GM19238 (cell line): ENCODE data around the gene TSHR.
"Not testable (repeated sequence)": the region's sequence is repeated elsewhere in the genome, so short reads cannot be mapped to it uniquely, and the experiment has no call there.

Source experiments
- DNase-seq: peaks from one replicate; pipeline ENCODE4 v3.0.0; 2011; ENCODE audit warnings: low spot score; ENCODE audit not compliant: insufficient read length

The TSHR gene

DNA sequence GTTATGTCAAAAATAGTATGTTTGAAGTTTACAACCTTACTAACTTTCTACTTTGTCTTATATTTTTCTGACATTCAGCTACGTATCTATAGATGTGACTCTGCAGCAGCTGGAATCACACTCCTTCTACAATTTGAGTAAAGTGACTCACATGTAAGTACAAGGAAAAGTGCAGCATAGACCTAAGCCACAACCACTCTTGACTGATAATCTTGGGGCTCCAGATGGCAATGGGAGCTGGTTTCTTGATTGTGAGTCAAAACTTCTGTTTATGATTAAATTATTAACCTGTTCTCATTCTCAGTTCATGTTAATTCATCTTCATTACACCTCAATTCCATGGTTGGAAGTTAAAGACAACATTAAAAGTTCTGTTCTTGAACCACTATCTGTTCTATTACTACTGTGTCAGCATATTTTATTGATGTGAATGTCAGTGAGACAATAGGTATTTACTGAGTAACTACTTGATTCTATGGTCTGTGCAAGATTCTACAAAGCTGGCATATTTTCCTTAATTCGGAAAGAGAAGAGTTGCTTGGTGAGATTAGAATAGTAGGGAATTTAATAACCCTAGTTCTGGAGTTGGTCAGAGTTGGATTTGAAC is 112.9 kb downstream of the TSHR start:
- no peak for DNase-seq

DNA sequence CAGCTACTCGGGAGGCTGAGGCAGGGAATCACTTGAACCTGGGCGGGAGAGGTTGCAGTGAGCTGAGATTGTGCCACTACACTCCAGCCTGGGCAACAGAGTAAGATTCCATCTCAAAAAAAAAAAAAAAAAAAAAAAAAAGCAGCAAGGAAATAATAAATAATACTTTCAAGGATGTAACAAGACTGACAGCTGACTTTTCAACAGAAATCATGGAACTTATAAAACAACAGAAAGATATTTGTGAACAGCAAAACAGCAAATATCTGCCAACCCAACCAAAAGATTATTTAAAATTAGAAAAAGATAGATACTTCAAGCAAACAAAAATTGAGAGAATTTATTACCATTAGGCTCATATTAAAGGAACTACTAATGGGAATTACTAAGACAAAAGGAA is 115.1 kb downstream of the TSHR start:
- no peak for DNase-seq

DNA sequence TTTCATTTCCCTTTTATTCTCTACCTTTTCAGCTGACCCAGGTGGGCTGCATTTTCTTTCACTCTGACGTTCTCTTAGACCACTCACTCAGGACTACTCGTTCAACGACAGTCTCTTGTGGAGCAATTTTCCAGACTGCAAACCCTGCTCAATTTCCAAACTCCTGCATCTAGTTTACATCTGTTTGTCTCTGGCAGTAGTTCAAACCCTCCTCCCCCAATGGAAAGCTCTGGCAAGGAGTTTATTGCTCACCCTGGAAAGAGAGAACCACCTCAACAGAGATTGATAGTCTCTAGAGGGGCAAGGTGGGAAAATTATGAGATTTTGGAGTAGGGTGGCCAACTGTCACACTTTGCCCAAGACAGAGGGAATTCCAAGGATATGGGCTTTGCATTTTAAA is 130.2 kb downstream of the TSHR start:
- no peak for DNase-seq

DNA sequence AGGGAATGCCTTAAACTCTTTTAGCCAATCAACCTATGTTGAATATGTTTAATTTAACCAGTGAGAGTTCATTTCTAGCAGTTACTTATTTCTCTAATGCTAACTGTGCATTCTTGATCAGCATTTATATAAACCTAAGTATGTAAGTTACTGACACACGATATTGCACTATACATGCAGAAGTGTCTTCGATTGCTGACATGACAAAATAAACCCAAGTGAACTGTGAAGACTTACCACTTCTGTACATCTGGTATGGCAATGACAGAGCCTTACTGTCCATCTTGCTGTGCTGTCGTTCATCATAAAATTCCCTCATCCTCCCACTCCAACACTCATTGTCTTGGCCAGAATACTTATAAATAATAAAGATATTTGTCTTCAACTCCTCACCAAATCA is 131.8 kb downstream of the TSHR start:
- no peak for DNase-seq

DNA sequence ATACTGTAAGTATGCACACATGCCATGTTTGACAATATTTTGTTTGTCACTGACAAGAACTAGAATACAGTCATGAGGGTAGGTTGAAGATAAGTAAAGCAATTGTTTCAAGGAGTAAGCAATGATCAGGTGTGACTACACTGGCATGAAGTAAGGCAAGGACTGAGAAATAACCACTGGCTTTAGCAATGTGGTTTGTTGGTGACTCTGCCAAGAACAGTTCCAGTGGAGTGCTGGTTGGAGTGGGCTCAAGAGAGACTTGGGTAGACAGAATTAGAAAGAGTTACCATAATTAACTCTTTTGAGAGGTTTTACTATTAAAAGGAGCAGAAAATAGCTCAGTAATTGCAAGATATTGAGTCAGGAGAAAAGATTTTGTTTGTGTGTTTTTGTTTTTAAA is 135.7 kb downstream of the TSHR start:
- no peak for DNase-seq

DNA sequence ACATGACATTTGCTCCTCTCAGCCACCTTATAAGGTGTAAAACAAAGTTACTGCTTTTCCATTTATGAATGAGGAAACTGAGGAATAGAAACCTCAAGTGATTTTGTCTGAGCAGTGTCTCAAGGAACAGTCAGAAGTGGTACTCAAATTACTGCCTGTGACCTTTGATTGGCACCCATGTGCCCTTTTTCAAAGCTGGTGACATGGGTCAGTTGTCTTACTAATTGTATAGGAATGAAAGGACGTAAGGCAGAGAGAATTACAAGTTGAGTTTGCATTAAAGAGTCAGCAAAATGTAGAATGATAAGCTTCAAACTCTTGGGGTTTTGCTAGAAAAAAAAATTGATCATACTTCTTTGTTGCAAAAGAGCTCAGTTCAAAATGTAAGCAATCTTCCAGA is 136.2 kb downstream of the TSHR start:
- DNase-seq, result no peak

DNA sequence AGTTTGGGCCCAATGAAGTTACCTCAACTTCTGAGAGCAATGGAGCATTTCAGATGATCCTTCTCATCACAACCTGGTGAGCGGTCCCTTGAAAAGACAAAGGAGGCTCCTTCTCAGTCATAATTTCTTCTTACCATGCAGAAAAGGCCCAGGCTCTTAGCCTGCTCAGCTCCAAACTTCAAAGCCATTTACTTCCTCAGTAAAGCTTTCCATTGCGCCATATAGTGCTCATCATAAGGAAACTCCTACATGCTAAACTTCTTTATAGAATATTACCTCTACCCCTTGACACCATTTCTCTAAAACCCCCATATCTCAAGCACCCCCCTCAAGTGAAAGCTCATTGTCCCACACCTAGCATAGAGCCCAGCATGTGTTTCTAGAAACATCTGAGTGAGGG is 138.2 kb downstream of the TSHR start:
- DNase-seq, result no peak

DNA sequence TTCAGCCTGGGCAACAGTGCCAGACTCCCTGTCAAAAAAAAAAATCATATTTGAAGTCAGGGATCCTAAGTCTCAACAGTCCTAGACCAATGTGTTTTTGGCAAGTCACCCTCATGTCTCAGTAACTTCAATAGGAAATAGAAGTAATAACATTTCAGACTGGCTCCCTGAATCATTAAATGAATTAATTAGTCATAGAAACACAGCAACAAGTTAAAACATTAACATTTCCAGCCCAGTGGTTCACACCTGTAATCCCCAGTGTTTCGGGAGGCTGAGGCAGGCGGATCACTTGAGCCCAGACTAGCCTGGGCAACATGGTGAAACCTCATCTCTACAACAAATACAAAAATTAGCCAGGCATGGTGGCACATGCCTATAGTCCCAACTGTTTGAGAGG is 140.1 kb downstream of the TSHR start:
- no peak for DNase-seq

DNA sequence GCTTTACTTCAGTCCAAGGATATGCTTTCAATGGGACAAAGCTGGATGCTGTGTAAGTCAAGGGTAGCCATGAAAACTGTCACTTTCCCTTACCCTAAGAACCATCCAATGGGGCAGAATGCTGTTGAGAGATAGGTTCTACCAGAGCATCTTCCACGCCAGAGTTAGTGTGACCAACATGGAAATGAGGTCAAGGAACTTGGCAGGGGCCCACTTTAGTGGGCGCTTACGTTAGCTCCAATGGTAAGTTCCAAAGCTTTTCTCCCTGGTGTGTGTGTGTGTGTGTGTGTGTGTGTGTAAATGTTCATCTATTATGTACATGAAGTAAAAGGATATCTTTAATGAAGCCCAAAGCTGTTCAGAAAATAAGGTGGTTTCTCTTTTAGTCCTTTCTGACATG is 141.2 kb downstream of the TSHR start:
- no peak for DNase-seq

DNA sequence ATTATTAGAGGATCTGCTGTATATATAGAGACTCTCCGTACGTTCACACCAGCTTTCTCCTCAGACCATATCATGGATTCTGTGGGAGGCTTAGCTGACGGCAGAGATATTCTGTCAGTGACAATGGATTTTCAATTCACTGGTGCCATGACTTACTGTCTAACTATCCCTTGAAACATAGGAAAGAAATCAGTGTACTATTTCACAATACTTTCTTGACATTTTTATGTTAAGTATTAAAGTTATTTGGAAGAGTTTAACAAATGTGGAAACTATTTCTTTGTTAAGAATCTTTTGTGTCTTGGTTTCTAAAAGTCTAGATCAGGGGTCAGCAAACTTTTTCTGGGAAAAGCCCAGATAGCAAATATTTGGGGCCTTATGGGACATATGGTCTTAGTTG is 146.8 kb downstream of the TSHR start:
- no peak for DNase-seq

DNA sequence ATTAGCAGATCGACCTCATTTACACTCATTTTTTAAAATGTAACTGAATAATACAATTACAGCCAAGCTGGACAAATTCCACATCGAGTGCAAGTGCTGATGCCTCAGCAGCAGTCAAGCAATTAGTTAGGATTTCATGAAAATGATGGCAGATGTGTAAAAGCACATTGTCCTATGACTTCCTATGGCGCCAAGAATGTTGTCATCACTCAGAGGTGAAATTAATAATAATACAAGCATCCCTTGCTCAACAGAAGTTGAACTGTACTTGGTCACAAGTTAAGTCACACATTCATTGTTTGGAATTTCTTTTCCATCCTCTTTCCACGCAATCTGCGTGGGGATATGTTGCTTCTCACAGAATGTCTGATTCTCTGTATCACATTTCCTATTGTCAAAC is 148.0 kb downstream of the TSHR start:
- no peak for DNase-seq

DNA sequence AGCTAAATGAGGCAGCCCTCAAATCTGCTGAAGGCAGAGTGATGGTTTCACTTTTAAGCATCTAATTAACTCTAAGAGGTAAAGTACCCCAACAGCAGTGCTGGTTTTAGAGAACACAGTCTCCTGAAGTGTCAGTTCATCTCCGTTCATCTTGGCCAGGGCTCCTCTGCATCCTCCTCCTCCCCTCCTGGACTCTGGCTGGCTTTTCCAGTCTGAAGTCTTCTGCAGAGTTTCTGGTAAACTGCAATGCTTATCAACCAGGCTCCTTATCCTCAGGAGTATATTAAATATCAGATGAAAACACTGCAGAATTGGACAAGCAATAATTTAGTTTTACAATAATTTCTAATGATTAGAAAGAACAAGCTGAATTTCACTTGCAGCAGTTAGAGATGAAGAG is 150.0 kb downstream of the TSHR start:
- no peak for DNase-seq

DNA sequence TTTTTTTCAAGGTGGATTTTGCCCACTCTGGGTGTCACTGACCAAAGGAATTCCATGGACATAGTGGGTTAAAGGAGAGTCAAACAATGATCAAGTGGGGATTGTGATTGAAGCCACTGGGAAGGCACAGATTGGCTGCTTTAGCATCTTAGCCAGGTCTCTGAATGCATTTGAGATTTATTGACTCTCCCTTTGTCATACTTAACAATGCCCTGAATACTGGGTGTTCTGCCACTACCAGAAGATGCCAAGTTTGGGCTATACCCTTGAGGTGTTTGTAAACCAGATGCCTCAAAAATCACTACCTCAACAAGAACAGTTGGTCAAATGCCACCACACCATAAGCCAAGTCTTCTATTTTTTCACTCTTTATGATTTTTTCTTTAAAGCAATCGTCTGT is 150.5 kb downstream of the TSHR start:
- no peak for DNase-seq

DNA sequence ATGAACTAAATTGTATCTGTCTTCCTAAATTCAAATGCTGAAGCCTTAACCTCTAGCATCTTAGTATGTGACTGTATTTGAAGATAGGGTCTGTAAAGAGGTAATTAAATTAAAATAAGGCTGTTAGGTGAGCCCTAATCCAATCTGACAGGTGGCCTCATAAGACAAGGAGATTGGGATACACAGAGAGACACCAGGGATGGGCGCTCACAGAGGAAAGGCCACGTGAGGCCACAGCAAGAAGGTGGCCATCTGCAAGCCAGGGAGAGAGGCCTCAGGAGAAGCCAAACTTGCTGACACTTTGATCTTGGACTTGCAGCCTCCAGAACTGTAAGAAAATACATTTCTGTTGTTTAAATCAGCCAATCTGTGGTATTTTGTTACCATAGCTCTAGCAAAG is 154.8 kb downstream of the TSHR start:
- no peak for DNase-seq

DNA sequence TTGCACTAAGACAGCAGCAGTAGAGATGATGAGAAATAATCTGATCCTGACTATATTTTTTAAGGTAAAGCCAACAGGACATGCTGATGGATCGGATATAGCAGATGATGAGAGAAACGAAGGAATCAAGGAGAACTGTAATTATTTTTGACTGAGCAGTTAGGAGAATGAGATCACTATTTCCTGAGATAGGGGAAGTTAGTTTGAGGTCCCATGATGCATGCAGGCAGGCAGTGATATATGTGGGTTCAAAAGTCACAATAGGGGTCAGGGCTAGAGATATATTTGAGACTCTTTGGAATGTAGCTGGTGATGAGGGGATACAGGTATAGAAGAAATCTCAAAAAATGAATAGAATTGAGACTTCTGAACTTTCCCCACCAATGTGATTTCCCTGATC is 157.8 kb downstream of the TSHR start:
- no peak for DNase-seq

DNA sequence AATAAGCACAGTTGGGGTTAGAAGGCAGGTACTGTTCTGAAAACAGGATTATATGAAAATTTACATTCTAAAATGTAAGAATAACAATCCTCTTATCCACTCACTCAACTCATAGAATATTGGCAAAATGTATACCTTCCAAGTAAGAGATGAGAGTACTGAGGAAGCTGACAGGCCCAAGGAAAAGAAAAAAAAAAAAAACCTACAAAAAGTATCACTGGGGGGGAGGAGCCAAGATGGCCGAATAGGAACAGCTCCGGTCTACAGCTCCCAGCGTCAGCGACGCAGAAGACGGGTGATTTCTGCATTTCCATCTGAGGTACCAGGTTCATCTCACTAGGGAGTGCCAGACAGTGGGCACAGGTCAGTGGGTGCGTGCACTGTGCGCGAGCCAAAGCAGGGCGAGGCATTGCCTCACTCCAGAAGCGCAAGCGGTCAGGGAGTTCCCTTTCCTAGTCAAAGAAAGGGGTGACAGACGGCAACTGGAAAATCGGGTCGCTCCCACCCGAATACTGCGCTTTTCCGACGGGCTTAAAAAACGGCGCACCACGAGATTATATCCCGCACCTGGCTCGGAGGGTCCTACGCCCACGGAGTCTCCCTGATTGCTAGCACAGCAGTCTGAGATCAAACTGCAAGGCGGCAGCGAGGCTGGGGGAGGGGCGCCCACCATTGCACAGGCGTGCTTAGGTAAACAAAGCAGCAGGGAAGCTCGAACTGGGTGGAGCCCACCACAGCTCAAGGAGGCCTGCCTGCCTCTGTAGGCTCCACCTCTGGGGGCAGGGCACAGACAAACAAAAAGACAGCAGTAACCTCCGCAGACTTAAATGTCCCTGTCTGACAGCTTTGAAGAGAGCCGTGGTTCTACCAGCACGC is 158.8 kb downstream of the TSHR start:
- DNase-seq, result not testable (repeated sequence)

DNA sequence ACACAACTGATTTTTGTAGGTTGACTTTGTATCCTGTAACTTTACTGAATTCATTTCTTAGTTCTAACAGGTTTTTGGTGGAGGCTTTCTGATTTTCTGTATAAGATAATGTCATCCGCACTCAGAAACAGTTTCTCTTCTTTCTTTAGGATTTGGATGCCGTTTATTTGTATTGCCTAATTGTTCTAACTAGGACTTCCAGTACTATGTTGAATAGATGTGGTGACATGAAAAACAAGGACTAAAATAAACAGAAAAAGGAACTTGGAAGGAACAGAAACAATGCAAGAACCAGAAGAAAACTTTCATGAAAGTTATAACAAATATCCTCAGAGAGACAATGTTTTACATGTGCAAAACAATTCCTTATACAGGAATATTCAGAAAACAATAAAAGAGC is 165.1 kb downstream of the TSHR start:
- DNase-seq, result no peak

DNA sequence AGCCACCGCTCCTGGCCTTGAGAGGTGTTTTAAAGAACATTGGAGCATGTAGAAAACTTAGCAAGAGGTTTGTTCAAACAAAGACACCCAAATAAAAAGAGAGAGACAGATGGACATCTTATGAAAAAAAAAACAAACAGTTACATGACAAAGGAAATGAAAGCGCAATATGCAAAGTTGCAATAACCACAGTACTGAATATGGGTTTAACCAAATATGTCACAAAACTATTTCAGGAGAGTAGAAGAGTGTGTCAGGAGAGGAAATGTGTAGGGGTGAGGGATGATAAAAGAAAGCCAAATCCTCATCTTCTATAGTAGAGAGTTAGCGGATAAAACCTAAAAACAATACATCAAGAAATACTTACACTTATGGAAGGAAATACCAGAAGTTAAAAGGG is 166.9 kb downstream of the TSHR start:
- DNase-seq, result no peak

DNA sequence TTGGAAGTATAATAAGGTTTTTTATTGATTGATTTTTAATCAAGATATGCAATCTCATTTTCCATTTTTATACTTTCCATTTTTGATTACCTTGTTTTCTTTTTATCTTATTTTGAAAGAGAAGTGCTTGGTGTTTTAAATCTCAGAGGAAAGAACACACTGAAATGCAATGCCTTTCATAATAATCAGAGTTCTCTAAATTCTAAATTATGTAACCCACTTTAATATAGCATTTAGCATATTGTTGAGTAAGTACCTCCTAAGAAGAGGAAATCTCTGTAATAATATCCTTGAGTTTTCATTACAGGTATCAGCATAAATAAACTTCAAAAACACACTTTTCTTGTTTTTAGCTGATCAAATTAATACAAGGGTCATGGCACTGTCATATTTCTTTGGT is 168.4 kb downstream of the TSHR start:
- no peak for DNase-seq

DNA sequence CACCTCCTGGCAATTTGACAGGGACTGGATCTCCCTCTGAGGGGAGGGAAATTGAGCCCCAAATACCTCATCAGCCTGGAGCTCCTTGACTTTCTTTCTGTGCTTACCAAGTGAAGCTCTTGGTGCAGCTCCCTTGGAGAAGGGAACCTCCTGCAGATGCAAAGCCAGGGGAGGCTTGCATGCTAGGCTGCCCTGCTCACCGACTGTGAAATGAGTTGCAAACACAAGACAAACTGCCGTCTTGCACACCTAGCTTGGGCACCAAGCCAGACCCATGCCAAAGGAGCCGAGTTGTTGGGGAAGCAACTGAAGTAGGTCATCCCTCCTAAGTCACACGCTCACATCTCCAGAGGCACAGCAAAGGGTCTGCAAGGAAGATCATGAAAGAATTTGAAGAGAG is 170.1 kb downstream of the TSHR start:
- DNase-seq, result no peak

DNA sequence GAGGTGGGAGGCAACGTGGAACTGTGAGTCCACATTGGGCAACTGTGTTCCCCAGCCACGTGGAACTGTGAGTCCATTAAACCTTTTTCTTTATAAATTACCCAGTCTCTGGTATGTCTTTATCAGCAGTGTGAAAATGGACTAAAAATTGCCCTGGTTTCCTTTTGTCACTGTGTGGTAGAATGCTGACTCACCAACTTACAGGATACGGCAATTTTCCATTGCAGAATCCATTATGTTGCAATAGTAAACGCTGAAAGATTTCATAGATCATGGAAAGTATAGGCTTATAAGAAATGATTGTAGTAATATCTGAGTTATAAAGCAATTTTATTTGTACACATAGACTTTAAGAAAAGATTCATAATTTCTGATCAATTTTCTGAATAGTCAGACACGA is 172.4 kb downstream of the TSHR start:
- DNase-seq, result no peak

DNA sequence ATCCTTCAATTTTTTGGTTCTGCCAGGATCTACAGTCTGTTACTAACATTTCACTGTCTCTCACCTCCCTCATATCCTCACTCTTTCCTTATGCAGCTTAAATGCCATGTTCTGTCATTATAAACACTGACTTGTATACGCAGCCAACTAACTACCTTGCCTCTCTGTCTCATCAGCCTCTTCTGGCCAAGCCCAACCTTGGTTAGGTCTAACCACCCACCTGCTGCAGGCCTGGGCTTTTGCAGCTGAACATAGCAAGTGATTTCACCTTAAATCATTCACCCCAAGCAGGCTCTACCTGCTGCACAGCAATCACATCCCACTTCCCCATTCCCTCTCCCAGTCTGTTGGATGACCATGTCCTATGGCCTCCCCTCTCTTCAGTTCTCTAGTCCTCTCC is 173.8 kb downstream of the TSHR start:
- no peak for DNase-seq

DNA sequence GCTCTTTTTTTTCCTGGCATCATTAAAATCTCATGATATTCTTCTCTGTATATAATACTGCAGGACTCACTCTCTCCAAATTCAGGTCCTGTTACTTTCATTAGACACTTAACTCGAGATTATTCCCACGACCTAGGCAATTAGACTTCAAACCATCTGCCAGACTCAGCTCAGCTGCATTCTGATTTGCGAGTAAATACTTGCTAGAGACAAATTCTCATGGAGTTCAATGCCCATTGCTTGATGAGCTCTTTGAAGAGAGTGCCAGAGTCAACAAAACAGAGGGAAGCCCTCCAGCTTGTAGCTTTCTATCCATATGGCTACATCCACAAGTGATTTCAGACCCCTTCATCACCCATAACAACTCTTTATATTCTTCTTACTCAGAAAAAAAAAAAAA is 177.0 kb downstream of the TSHR start:
- no peak for DNase-seq
